ENCODE data around the gene NPC1L1. TPM values are rescaled to one million over a fixed set of nuclear protein-coding genes. Genes with fewer than 3 reads are reported as not detected.

Gene NPC1L1
- total and polyA plus RNA-seq, 2 of the 13 experiments (the other 11 are each of a cell fraction or from before 2014, with no cell fraction given), result 4.8 to 14.5 TPM

DNA sequence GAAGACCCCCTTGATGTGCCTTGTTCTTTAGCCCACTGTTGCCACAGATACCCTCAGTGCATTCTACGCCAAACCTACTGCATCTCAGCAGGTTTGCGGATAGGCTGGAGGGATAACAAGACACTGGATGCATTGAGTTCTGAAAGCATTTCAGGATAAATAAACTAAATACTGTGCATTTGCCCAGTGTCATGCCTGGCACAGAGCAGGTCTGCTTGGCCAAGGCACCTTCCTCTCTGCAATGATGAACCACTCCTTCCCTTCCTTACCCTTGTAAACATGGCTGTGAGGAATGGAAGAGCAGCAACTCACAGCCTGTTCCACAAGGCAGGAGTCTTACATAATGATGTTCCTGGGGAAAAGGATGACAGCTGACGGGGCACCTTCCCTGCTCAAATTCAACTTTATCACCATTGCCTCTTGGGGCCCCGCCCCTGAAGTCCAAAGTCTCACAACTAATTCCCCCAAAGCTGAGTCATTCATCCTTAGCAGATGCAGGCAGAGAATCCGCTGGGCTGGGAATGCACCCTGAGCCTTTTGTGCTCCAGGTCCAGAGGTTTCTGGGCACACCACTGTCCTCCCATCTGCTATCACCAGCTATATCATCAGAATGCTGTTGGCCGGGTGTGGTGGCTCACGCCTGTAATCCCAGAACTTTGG, 21.0 kb upstream of the NPC1L1 start (continued):
- TF ChIP-seq CREB1 (IDR thresholded peaks at IDR 0.05) (no peak), CREB1 (CRISPR knock-in tag; IDR thresholded peaks at IDR 0.05) (no peak), ZNF292 (CRISPR knock-in tag; IDR thresholded peaks at IDR 0.05; ENCODE audit: borderline replicate concordance, low read depth) (no peak), ZC3H13 (CRISPR knock-in tag; IDR thresholded peaks at IDR 0.05) (0 out of 2 replicates have a peak, but pooled peaks have one; percentile 43), ZNF225 (CRISPR knock-in tag; IDR thresholded peaks at IDR 0.05) (no peak), KDM4B (CRISPR knock-in tag; IDR thresholded peaks at IDR 0.05) (no peak), ZIK1 (CRISPR knock-in tag; IDR thresholded peaks at IDR 0.05; ENCODE audit: borderline replicate concordance, low read depth) (no peak), STAT5B (CRISPR knock-in tag; IDR thresholded peaks at IDR 0.05) (no peak), ZNF660 (CRISPR knock-in tag; IDR thresholded peaks at IDR 0.05; ENCODE audit: borderline replicate concordance, low read depth) (no peak), ZNF773 (CRISPR knock-in tag; IDR thresholded peaks at IDR 0.05; ENCODE audit: borderline replicate concordance) (no peak), ZNF614 (CRISPR knock-in tag; IDR thresholded peaks at IDR 0.05; ENCODE audit: borderline replicate concordance) (peak; percentile 41; the same call in 1 of the 2 replicates), ZNF441 (CRISPR knock-in tag; IDR thresholded peaks at IDR 0.05; ENCODE audit: borderline replicate concordance) (peak; percentile 57; the same call in 1 of the 2 replicates), PRPF4 (IDR thresholded peaks at IDR 0.05; ENCODE audit: low read depth, low read length, poor library complexity, severe bottlenecking) (no peak), ZNF737 (CRISPR knock-in tag; IDR thresholded peaks at IDR 0.05; ENCODE audit: borderline replicate concordance) (no peak)
- TF ChIP-seq, protein P1, sequence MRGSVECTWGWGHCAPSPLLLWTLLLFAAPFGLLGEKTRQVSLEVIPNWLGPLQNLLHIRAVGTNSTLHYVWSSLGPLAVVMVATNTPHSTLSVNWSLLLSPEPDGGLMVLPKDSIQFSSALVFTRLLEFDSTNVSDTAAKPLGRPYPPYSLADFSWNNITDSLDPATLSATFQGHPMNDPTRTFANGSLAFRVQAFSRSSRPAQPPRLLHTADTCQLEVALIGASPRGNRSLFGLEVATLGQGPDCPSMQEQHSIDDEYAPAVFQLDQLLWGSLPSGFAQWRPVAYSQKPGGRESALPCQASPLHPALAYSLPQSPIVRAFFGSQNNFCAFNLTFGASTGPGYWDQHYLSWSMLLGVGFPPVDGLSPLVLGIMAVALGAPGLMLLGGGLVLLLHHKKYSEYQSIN (CRISPR knock-in tag; IDR thresholded peaks at IDR 0.05; ENCODE audit: borderline replicate concordance), result no peak
- TF ChIP-seq, protein P2, sequence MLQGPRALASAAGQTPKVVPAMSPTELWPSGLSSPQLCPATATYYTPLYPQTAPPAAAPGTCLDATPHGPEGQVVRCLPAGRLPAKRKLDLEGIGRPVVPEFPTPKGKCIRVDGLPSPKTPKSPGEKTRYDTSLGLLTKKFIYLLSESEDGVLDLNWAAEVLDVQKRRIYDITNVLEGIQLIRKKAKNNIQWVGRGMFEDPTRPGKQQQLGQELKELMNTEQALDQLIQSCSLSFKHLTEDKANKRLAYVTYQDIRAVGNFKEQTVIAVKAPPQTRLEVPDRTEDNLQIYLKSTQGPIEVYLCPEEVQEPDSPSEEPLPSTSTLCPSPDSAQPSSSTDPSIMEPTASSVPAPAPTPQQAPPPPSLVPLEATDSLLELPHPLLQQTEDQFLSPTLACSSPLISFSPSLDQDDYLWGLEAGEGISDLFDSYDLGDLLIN (CRISPR knock-in tag; IDR thresholded peaks at IDR 0.05; ENCODE audit: borderline replicate concordance), result no peak
- TF ChIP-seq, protein P3, sequence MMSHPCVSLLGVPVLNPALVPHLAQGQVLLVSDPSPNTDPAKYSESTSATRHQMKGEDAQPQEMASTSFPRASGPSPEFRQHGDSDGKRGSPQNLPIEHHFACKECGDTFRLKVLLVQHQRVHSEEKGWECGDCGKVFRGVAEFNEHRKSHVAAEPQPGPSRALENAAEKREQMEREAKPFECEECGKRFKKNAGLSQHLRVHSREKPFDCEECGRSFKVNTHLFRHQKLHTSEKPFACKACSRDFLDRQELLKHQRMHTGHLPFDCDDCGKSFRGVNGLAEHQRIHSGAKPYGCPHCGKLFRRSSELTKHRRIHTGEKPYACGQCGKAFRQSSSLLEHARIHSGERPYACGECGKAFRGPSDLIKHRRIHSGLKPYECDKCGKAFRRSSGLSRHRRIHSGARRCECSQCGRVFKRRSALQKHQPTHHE (CRISPR knock-in tag; IDR thresholded peaks at IDR 0.05; ENCODE audit: borderline replicate concordance), result no peak
- TF ChIP-seq, protein P4, sequence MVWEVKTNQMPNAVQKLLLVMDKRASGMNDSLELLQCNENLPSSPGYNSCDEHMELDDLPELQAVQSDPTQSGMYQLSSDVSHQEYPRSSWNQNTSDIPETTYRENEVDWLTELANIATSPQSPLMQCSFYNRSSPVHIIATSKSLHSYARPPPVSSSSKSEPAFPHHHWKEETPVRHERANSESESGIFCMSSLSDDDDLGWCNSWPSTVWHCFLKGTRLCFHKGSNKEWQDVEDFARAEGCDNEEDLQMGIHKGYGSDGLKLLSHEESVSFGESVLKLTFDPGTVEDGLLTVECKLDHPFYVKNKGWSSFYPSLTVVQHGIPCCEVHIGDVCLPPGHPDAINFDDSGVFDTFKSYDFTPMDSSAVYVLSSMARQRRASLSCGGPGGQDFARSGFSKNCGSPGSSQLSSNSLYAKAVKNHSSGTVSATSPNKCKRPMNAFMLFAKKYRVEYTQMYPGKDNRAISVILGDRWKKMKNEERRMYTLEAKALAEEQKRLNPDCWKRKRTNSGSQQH (CRISPR knock-in tag; IDR thresholded peaks at IDR 0.05; ENCODE audit: low read depth), result no peak
- TF ChIP-seq, protein P5, sequence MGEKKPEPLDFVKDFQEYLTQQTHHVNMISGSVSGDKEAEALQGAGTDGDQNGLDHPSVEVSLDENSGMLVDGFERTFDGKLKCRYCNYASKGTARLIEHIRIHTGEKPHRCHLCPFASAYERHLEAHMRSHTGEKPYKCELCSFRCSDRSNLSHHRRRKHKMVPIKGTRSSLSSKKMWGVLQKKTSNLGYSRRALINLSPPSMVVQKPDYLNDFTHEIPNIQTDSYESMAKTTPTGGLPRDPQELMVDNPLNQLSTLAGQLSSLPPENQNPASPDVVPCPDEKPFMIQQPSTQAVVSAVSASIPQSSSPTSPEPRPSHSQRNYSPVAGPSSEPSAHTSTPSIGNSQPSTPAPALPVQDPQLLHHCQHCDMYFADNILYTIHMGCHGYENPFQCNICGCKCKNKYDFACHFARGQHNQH (CRISPR knock-in tag; IDR thresholded peaks at IDR 0.05), result peak; percentile 49; the same call in 1 of the 2 replicates
- TF ChIP-seq, protein P6, sequence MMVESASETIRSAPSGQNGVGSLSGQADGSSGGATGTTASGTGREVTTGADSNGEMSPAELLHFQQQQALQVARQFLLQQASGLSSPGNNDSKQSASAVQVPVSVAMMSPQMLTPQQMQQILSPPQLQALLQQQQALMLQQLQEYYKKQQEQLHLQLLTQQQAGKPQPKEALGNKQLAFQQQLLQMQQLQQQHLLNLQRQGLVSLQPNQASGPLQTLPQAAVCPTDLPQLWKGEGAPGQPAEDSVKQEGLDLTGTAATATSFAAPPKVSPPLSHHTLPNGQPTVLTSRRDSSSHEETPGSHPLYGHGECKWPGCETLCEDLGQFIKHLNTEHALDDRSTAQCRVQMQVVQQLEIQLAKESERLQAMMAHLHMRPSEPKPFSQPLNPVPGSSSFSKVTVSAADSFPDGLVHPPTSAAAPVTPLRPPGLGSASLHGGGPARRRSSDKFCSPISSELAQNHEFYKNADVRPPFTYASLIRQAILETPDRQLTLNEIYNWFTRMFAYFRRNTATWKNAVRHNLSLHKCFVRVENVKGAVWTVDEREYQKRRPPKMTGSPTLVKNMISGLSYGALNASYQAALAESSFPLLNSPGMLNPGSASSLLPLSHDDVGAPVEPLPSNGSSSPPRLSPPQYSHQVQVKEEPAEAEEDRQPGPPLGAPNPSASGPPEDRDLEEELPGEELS (CRISPR knock-in tag; IDR thresholded peaks at IDR 0.05), result 0 out of 2 replicates have a peak, but pooled peaks have one; percentile 28

Measured in HepG2 (cell line).